HG03378 (cell line): ENCODE results near the gene GIN1.

Experiments used
- ATAC-seq: cut with Tn5 transposase; IDR thresholded peaks from one replicate; pipeline ENCODE4 v1.9.1; 2021; ENCODE audit warnings: mild to moderate bottlenecking, moderate library complexity; ENCODE audit not compliant: unreplicated experiment

GIN1 gene

GRCh38 chr5:103037673-103038455 lies 82.1 kb downstream of the GIN1 start:
- no peak for ATAC-seq

DNA sequence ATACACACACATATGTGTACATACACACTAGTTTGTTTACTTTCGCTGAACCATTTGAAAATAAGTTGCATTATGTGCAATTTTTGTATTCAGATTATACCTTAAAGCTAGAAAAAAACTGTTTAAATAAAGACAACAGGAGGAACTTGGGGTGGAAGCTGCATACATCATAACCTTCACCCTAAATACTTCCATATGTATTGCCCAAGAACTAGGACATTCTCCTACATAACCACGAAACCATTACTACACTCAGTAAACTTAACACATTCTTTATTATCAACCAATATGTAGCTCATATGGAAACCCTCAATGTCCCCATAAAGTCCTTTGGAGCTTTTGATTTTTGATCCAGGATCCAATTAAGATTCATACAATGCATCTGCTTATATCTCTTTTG lies 83.3 kb downstream of the GIN1 start:
- ATAC-seq, result no peak
